Colonic mucosa (tissue), 4 donors: ENCODE measurements around the gene OLFML2B. TPM values are rescaled to one million over a fixed set of nuclear protein-coding genes. Genes with fewer than 3 reads are reported as not detected.

Source experiments
- DNase-seq: peaks from one replicate; pipeline ENCODE4 v3.0.0-alpha.2; 2020
- H3K27ac ChIP-seq: fragments of 200-600 bp; one replicate; pipeline ENCODE4 v1.8.0; 2021
- H3K27me3 ChIP-seq: fragments of 200-600 bp; one replicate; pipeline ENCODE4 v1.8.0; 2021
- H3K36me3 ChIP-seq: fragments of 200-600 bp; one replicate; pipeline ENCODE4 v1.8.0; 2021
- H3K4me1 ChIP-seq: fragments of 200-600 bp; one replicate; pipeline ENCODE4 v1.8.0; 2021; ENCODE audit warnings: mild to moderate bottlenecking
- H3K4me3 ChIP-seq: fragments of 200-600 bp; one replicate; pipeline ENCODE4 v1.8.0; 2021
- H3K9ac ChIP-seq, 2 donors: one replicate each; pipeline ENCODE4 v1.7.0; 2013; ENCODE audit warnings: control low read depth in 2 of 2, low read depth in 2 of 2, low read length in 2 of 2
- H3K9me3 ChIP-seq: fragments of 200-600 bp; one replicate; pipeline ENCODE4 v1.8.0; 2021
- CTCF ChIP-seq: fragments of 200-600 bp; IDR thresholded peaks from one replicate; pipeline ENCODE4 v1.8.0; 2022; ENCODE audit warnings: antibody characterized with exemption, mild to moderate bottlenecking
- intact Hi-C: fragments of 100-400 bp; cut with DNase I; formaldehyde crosslinking; loops from one replicate; pipeline ENCODE4 v1.14.1; 2022
- total RNA-seq, 2 donors: library from RNA; stranded (reverse); fragmentation: NEBNext Ultra II Directional in 1 of 2; extraction: Animal tissue kit (Norgen Biotek cat#: 25700) in 1 of 2; gene quantifications; one replicate each; pipeline ENCODE4 v1.2.1, GENCODE V29; 2021
- donor health status: healthy.
- donor health status: DM: no; HTN: no; CAD: no.
- donor health status: DM: no; HTN: no; CAD: no.

The OLFML2B gene
- total RNA-seq, 2 donors from 2014 or later: 0.57 to 5.2 TPM

DNA sequence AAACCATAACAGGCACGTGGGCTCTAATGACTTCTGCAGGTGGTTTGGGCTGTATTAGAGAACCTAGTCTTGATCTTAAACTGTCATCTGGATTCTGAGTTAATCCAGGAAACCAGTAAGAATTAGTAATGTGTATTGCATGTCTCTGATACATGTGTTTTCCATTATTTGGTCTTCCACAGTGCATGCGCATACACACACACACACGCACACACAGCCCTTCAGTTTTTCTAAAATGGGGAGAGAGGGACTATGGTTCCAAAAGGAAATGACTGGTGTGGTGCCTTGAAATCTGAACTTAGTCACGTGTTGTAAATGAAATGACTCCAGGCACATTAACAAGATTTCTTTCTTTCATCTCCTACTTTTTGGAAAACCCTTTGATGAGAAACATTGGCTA is 67.6 kb downstream of the OLFML2B start:
- H3K27ac ChIP-seq: no peak overlapping the region
- H3K9me3 ChIP-seq: no peaks in the 10 kb centered on the region
- H3K27me3 ChIP-seq: no peaks in the 10 kb centered on the region
- intact Hi-C loops: no loop called here
- H3K4me1 ChIP-seq: no peaks in the 10 kb centered on the region
- H3K36me3 ChIP-seq: no peaks in the 10 kb centered on the region
- TF ChIP-seq CTCF: no peak
- DNase-seq: no peak
- no peak overlapping the region for H3K4me3 ChIP-seq
- no peak overlapping the region for H3K9ac ChIP-seq

DNA sequence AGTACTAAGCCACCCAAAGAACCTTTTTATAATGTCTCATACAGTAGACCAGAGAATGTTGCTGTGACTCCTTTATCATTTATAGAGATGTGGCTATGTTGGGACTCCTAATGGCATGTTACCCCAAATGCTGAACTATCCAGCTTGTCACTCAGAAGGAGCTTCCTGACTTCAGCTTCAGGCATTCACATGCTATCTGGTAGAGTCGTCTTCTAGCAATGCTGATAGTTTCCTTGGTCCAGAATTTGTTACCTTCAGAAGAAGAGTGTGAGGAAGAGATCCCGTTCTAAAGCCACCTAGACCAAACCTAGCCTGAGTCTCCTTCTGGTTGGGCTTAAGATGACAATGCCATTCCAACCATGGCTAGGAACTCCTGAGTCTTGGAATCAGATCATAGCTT is 68.1 kb downstream of the OLFML2B start:
- DNase-seq: no peak
- no peaks in the 10 kb centered on the region for H3K36me3 ChIP-seq
- intact Hi-C loops: no loop called here
- H3K4me1 ChIP-seq: no peaks in the 10 kb centered on the region
- H3K27ac ChIP-seq: no peak overlapping the region
- H3K9me3 ChIP-seq: no peaks in the 10 kb centered on the region
- H3K27me3 ChIP-seq: no peaks in the 10 kb centered on the region
- no peak for TF ChIP-seq CTCF
- H3K4me3 ChIP-seq: no peak overlapping the region
- H3K9ac ChIP-seq: no peak overlapping the region

DNA sequence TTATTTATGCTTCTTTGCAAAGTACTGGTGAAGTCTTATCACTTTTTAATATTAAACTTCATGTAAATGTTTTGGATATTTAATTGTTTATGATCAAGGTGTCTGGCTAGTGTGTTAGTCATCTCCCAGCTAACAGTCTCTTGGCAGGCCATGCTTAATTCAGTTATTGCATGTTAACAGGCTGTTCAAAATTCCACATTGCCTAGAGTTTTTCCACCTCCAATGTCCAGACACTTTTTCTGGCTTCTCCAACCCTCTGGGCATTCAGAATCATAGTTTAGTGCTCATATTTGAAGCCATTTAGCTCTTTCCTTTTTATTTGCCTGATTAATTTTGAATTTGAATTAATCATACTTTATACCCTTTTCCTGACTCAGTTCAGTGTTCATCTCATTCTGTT is 69.2 kb downstream of the OLFML2B start:
- Histone ChIP-seq H3K4me3 (no peak overlapping the region), H3K27me3 (no peaks in the 10 kb centered on the region), H3K27ac (no peak overlapping the region), H3K9me3 (no peaks in the 10 kb centered on the region), H3K9ac (no peak overlapping the region), H3K36me3 (no peaks in the 10 kb centered on the region), H3K4me1 (no peaks in the 10 kb centered on the region)
- no peak for TF ChIP-seq CTCF
- no peak for DNase-seq
- intact Hi-C loops: no loop called here

DNA sequence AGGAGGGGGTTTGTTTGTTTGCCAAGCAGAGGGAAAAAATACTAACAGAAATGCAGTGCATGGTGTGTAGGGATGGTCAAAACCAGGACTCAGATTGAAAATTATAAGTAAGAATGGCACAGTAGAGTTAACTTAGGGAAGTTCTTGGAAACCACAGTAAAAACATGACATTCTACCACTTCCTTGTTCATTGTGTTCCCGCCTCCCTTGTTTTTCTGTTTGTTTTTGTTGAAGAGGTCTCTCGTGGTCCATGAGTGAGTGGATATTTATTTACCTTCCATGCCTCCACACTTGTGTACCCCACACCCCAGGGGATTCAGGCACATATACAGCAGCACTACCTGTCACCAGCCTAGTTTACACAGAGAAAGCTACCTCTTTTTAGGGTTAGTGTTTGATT is 69.6 kb downstream of the OLFML2B start:
- H3K27ac ChIP-seq: no peak overlapping the region
- intact Hi-C loops: no loop called here
- H3K4me3 ChIP-seq: no peak overlapping the region
- no peaks in the 10 kb centered on the region for H3K9me3 ChIP-seq
- H3K27me3 ChIP-seq: no peaks in the 10 kb centered on the region
- TF ChIP-seq CTCF: no peak
- DNase-seq: no peak
- no peaks in the 10 kb centered on the region for H3K36me3 ChIP-seq
- no peak overlapping the region for H3K9ac ChIP-seq
- no peaks in the 10 kb centered on the region for H3K4me1 ChIP-seq

- no peaks in the 10 kb centered on the region for H3K4me1 ChIP-seq
- intact Hi-C loops: no loop called here
- no peaks in the 10 kb centered on the region for H3K36me3 ChIP-seq
- H3K27me3 ChIP-seq: no peaks in the 10 kb centered on the region
- no peaks in the 10 kb centered on the region for H3K9me3 ChIP-seq
- H3K9ac ChIP-seq: no peak overlapping the region
- H3K4me3 ChIP-seq: no peak overlapping the region
- TF ChIP-seq CTCF: no peak
- no peak overlapping the region for H3K27ac ChIP-seq
- no peak for DNase-seq
These were observed 70.3 kb downstream of the OLFML2B start for GRCh38 chr1:161953256-161953920.
